Natural killer cell (primary cell): ENCODE measurements around the gene BCAS3. TPM values are rescaled to one million over a fixed set of nuclear protein-coding genes. Genes with fewer than 3 reads are reported as not detected.

Experiments used
- ATAC-seq, 3 donors: fragments of 150-1000 bp in 2 of 3; fragments of 200-7000 bp in 1 of 3; cut with Tn5 transposase; 1 replicate in 1 of 3; 2 replicates in 2 of 3; pipeline ENCODE4 v1.10.0; 2021; ENCODE audit warnings: mild to moderate bottlenecking in 2 of 3, moderate library complexity in 2 of 3
- DNase-seq, 2 donors: peaks; one replicate each; pipeline versions ENCODE4 v3.0.0 to v3.0.0-alpha.2; 2013 to 2021; ENCODE audit warnings: mixed read lengths in 1 of 2
- H3K27ac ChIP-seq: one replicate; pipeline ENCODE4 v1.5.1; 2013; ENCODE audit warnings: mild to moderate bottlenecking, low read length
- H3K27me3 ChIP-seq: one replicate; pipeline ENCODE4 v1.6.1; 2013; ENCODE audit warnings: low read length; ENCODE audit not compliant: control insufficient read depth, insufficient read depth
- H3K36me3 ChIP-seq: one replicate; pipeline ENCODE4 v1.6.1; 2013; ENCODE audit warnings: low read length; ENCODE audit not compliant: control insufficient read depth, insufficient read depth
- H3K4me1 ChIP-seq: one replicate; pipeline ENCODE4 v1.6.1; 2013; ENCODE audit warnings: low read length; ENCODE audit not compliant: control insufficient read depth, insufficient read depth
- H3K4me3 ChIP-seq: one replicate; pipeline ENCODE4 v1.5.1; 2013; ENCODE audit warnings: low read length
- H3K9me3 ChIP-seq: one replicate; pipeline ENCODE4 v1.6.1; 2013; ENCODE audit warnings: low read length; ENCODE audit not compliant: control insufficient read depth, insufficient read depth
- H3K27ac Mint-ChIP-seq, 2 donors: one replicate each; pipeline ENCODE4 v1.8.0; 2022; ENCODE audit warnings: mild to moderate bottlenecking in 2 of 2, mixed read lengths in 2 of 2, moderate library complexity in 1 of 2
- H3K27me3 Mint-ChIP-seq, 2 donors: one replicate each; pipeline ENCODE4 v1.8.0; 2022; ENCODE audit warnings: low read depth in 2 of 2, mixed read lengths in 2 of 2
- H3K36me3 Mint-ChIP-seq: one replicate; pipeline ENCODE4 v1.8.0; 2022; ENCODE audit warnings: mixed read lengths
- H3K4me1 Mint-ChIP-seq, 2 donors: one replicate each; pipeline ENCODE4 v1.8.0; 2022; ENCODE audit warnings: mixed read lengths in 2 of 2
- H3K4me3 Mint-ChIP-seq: one replicate; pipeline ENCODE4 v1.8.0; 2022; ENCODE audit warnings: mild to moderate bottlenecking, moderate library complexity, mixed read lengths
- H3K9me3 Mint-ChIP-seq, 2 donors: one replicate each; pipeline ENCODE4 v1.8.0; 2022; ENCODE audit warnings: mixed read lengths in 2 of 2
- CTCF ChIP-seq: fragments of 200-600 bp; IDR thresholded peaks from one replicate; pipeline ENCODE4 v1.8.0; 2022; ENCODE audit warnings: antibody characterized with exemption
- WGBS: methylation state at CpG from one replicate; pipeline ENCODE4 v1.1.7; 2013; ENCODE audit warnings: missing lambda C conversion rate; ENCODE audit not compliant: insufficient coverage; 5-methylcytosine and 5-hydroxymethylcytosine counted together
- intact Hi-C: fragments of 100-400 bp; cut with micrococcal nuclease; formaldehyde crosslinking; loops from one replicate; pipeline ENCODE4 v1.14.2; 2022
- total RNA-seq, 4 donors: library from RNA; stranded (reverse); fragments of 120-200 nt in 1 of 4; gene quantifications; one replicate each; pipeline versions ENCODE4 v1.2.3 to v1.2.4, GENCODE V29; 2013 to 2022

BCAS3 gene
- total RNA-seq, 3 donors from 2014 or later (not counting 1 experiment from before 2014, with no cell fraction given): 60.5 to 87.8 (median 72.0) TPM

- no peaks in the 10 kb centered on the region for H3K27me3 ChIP-seq
- H3K4me1 ChIP-seq: no peaks in the 10 kb centered on the region
- ATAC-seq: no peak
- no peak for TF ChIP-seq CTCF
- H3K4me3 Mint-ChIP-seq: no peak overlapping the region
- H3K27ac Mint-ChIP-seq: no peak overlapping the region
- H3K27me3 Mint-ChIP-seq: no peaks in the 10 kb centered on the region
- H3K36me3 Mint-ChIP-seq: no peaks in the 10 kb centered on the region
- intact Hi-C loops: no loop called here
- no peaks in the 10 kb centered on the region for H3K9me3 Mint-ChIP-seq
- no peaks in the 10 kb centered on the region for H3K36me3 ChIP-seq
- no peaks in the 10 kb centered on the region for H3K9me3 ChIP-seq
- H3K4me1 Mint-ChIP-seq: peaks cover 0 to 5% of the 10 kb centered on the region in 2 donors
- H3K4me3 ChIP-seq: no peak overlapping the region
- no peak for DNase-seq
- H3K27ac ChIP-seq: no peak overlapping the region
Observed at GRCh38 chr17:60832631-60833030, 155.0 kb downstream of the BCAS3 start.

GRCh38 chr17:60840456-60840855 lies 162.8 kb downstream of the BCAS3 start:
- Histone ChIP-seq H3K9me3 (no peaks in the 10 kb centered on the region), H3K27ac (no peak overlapping the region), H3K27me3 (no peaks in the 10 kb centered on the region), H3K4me1 (no peaks in the 10 kb centered on the region), H3K36me3 (no peaks in the 10 kb centered on the region), H3K4me3 (no peak overlapping the region)
- no peaks in the 10 kb centered on the region for H3K4me1 Mint-ChIP-seq
- ATAC-seq (no peak), DNase-seq (no peak)
- H3K27ac Mint-ChIP-seq: no peak overlapping the region
- H3K4me3 Mint-ChIP-seq: no peak overlapping the region
- no peaks in the 10 kb centered on the region for H3K36me3 Mint-ChIP-seq
- WGBS: 100% methylated on average over 2 of the region's 3 CpGs
- H3K9me3 Mint-ChIP-seq: no peaks in the 10 kb centered on the region
- H3K27me3 Mint-ChIP-seq: no peaks in the 10 kb centered on the region
- no peak for TF ChIP-seq CTCF
- intact Hi-C loops: no loop called here

GRCh38 chr17:60845012-60845411 lies 167.4 kb downstream of the BCAS3 start:
- H3K27ac Mint-ChIP-seq: no peak overlapping the region
- Histone ChIP-seq H3K27me3 (no peaks in the 10 kb centered on the region), H3K9me3 (no peaks in the 10 kb centered on the region), H3K4me1 (no peaks in the 10 kb centered on the region), H3K27ac (no peak overlapping the region), H3K36me3 (no peaks in the 10 kb centered on the region), H3K4me3 (no peak overlapping the region)
- no peaks in the 10 kb centered on the region for H3K27me3 Mint-ChIP-seq
- no peaks in the 10 kb centered on the region for H3K9me3 Mint-ChIP-seq
- no peaks in the 10 kb centered on the region for H3K36me3 Mint-ChIP-seq
- WGBS: 91% methylated on average over 5 of the region's 6 CpGs
- intact Hi-C loops: no loop called here
- no peak overlapping the region for H3K4me3 Mint-ChIP-seq
- H3K4me1 Mint-ChIP-seq: peaks cover 15 to 16% of the 10 kb centered on the region in 2 donors
- ATAC-seq: no peak
- no peak for DNase-seq
- TF ChIP-seq CTCF: no peak

- Mint-ChIP-seq H3K9me3 (no peaks in the 10 kb centered on the region), H3K4me1 (peaks cover 15 to 16% of the 10 kb centered on the region in 2 donors), H3K27me3 (no peaks in the 10 kb centered on the region), H3K27ac (no peak overlapping the region), H3K4me3 (no peak overlapping the region), H3K36me3 (no peaks in the 10 kb centered on the region)
- 100% methylated on average over 1 of the region's 1 CpG for WGBS
- intact Hi-C loops: no loop called here
- no peaks in the 10 kb centered on the region for H3K27me3 ChIP-seq
- no peaks in the 10 kb centered on the region for H3K36me3 ChIP-seq
- ATAC-seq (no peak), DNase-seq (no peak)
- H3K4me1 ChIP-seq: no peaks in the 10 kb centered on the region
- H3K9me3 ChIP-seq: no peaks in the 10 kb centered on the region
- H3K4me3 ChIP-seq: no peak overlapping the region
- no peak for TF ChIP-seq CTCF
- H3K27ac ChIP-seq: no peak overlapping the region
Observed at GRCh38 chr17:60846175-60846574, 168.5 kb downstream of the BCAS3 start.
